Measurements from ENCODE around the gene CPA4.

CPA4 gene

DNA sequence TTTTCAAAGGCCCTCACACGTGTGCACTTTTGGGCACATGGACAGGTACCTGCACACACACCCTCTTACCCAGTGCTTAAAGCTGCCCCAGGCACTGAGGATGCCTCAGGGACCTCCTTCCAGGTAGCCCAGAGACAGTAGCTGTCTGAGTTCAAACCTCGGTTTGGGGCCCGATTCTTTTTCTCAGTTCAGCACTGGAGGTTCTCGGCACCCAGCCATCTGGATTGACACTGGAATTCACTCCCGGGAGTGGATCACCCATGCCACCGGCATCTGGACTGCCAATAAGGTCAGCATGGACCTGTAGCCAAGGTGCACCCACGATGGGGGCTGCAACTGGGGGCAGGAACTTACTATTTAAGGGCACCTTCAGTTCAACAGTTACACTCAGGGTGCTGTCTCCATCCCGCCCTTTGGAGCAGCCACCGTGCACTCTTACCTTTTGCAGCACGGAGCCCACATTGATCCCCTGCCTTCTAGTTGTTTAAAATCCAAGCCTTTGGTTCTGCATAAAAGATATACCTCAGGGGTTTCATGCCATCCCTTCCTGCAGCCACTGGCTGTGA is 69.4 kb downstream of the CPA4 start:
- no peak overlapping the region for H3K27ac ChIP-seq
- TF ChIP-seq ZFX (IDR thresholded peaks at IDR 0.05; ENCODE audit: borderline replicate concordance), result no peak
- TF ChIP-seq CTCF (IDR thresholded peaks at IDR 0.05), result no peak

GRCh38 chr7:130363026-130363847 is 70.3 kb downstream of the CPA4 start:
- TF ChIP-seq ZFX (IDR thresholded peaks at IDR 0.05; ENCODE audit: borderline replicate concordance) (no peak), CTCF (IDR thresholded peaks at IDR 0.05) (no peak)
- H3K27ac ChIP-seq, result no peak overlapping the region

DNA sequence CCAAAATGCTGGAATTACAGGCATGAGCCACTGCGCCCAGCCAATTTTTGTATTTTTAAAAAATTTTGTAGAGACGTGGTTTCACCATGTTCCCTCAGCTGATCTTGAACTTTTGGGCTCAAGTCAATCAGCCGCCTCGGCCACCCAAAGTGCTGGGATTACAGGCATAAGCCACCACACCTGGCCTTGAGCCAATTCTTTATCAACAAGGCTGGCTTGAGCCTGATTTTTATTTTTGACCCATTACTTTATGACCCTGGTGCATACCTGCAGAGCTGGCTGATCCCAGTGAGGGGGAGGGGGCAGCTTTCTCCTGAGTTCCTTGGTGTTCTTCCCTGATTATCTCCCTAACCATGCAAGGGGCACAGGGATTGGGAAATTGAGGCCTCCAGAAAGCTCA is 71.5 kb downstream of the CPA4 start:
- TF ChIP-seq CTCF (IDR thresholded peaks at IDR 0.05), result no peak
- TF ChIP-seq ZFX (IDR thresholded peaks at IDR 0.05; ENCODE audit: borderline replicate concordance), result no peak
- no peak overlapping the region for H3K27ac ChIP-seq

GRCh38 chr7:130365088-130365487 is 72.1 kb downstream of the CPA4 start:
- no peak overlapping the region for H3K27ac ChIP-seq

DNA sequence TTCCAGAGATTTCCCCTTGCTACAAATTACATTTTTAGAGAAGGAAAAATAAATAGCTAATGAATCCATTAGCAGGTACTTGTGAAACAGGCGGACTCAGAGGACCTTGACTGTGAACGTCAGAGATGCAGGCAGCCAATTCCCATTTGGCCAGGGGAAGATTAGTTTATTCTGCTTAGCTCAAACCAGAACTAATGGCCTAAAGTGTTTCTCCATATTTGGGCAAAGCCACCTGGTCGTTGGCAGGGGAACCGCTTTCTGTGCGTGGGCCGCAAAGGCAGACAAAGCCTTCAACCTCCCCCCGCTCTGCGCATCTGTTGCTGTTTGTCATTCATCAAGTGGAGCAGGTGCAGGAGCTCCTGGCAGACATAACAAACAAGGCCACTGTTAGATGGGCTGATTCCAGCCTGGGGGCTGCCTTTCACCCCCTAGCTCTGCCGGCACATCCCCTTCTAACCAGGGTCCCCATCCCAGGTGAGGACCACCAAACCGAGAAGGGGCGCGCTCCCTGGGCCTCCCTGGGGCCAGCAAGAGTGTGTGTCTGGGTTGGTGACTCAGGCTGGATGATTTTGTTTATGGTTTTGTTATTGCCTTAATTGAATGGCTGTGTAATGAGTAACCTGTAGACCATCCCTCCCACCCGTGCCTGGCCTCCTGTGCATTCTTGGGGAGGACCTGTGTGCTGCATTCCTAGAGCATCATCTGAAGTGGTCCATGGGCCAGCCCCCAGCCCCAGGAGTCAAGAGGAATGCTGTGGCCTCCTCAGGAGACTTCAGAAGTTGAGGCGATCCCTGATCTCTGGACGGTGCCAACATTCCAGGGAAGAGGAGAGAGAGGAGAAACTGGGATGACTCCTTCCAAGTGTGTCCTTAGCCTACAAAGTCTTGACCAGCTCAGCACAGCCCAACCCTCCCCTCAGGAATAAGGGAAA is 72.8 kb downstream of the CPA4 start:
- H3K27ac ChIP-seq, result no peak overlapping the region
- TF ChIP-seq CTCF (IDR thresholded peaks at IDR 0.05) (no peak), ZFX (IDR thresholded peaks at IDR 0.05; ENCODE audit: borderline replicate concordance) (no peak)

More at GRCh38 chr7:130365088-130365487, 72.1 kb downstream of the CPA4 start:
- TF ChIP-seq CTCF (IDR thresholded peaks at IDR 0.05) (no peak), ZFX (IDR thresholded peaks at IDR 0.05; ENCODE audit: borderline replicate concordance) (no peak)

DNA sequence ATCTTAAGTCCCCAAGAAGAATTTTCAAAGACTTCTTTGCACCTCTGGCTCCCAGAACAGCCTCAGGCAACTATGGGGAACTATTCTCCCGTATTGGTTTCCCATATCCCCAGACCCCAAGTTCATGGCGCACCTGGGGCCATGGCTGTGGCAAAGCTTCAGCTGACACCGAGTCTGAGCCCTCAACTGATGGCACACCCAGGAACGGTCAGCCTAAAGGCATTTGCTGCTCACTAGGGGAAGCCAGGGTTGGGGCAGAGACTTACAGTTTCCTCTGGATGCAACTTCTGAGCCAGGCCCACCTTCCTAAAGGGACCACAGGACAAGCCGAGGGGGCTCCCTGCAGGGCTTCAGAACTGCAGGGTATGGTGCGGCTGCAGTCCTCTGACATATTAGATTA is 73.6 kb downstream of the CPA4 start:
- TF ChIP-seq CTCF (IDR thresholded peaks at IDR 0.05) (no peak), ZFX (IDR thresholded peaks at IDR 0.05; ENCODE audit: borderline replicate concordance) (no peak)
- no peak overlapping the region for H3K27ac ChIP-seq

Measured in 22Rv1 (cell line).